HCT116 (cell line): Measurements from ENCODE around the gene GLP2R. TPM values are rescaled to one million over a fixed set of nuclear protein-coding genes. Genes with fewer than 3 reads are reported as not detected.

Source experiments
- ATAC-seq: fragments of 200-7000 bp; cut with Tn5 transposase; 2 replicates; pipeline ENCODE4 v1.9.1; 2020; ENCODE audit warnings: mild to moderate bottlenecking, moderate library complexity
- BruUV-seq: library from RNA; stranded (reverse); fragments of 400-500 nt; replicated peaks from 2 replicates; lab custom pipeline; 2021; lab: Mats Ljungman, UMichigan
- CTCF ChIA-PET: fragments of 300-600 bp; sonication (Branson Sonifier 250); formaldehyde crosslinking; loops from one replicate; lab custom pipeline; 2021; ENCODE audit warnings: antibody characterized with exemption; lab: Charles Lee
- POLR2A ChIA-PET: fragments of 300-600, 350-600 bp; sonication (Branson Sonifier 250); formaldehyde crosslinking; loops from one replicate; lab custom pipeline; 2021; ENCODE audit warnings: antibody characterized with exemption; lab: Charles Lee
- RAD21 ChIA-PET, 2 experiments: fragments of 300-600 bp; sonication (Branson Sonifier 250); formaldehyde crosslinking; loops; one replicate each; lab custom pipeline; 2023; ENCODE audit warnings: low total read pairs in 2 of 2; ENCODE audit not compliant: uncharacterized antibody in 2 of 2, unreplicated experiment in 2 of 2, low non-redundant PET in 1 of 2; lab: Charles Lee
- DNase-seq: peaks from one replicate; pipeline ENCODE4 v3.0.0-alpha.2; 2010; ENCODE audit warnings: low read depth, low spot score
- H2AFZ ChIP-seq: fragments of 200-600 bp; shearing (Covaris generic), sonication (generic); 2 replicates; pipeline ENCODE4 v1.6.1; 2017; ENCODE audit warnings: low read depth, mixed run types, mixed read lengths, antibody characterized with exemption, low read length; ENCODE audit not compliant: poor library complexity, severe bottlenecking
- H3K27ac ChIP-seq: 2 replicates; pipeline ENCODE4 v1.5.1; 2012; ENCODE audit warnings: low read depth, low read length
- H3K27me3 ChIP-seq: fragments of 200-600 bp; sonication (generic); 2 replicates; pipeline ENCODE4 v1.6.1; 2016; ENCODE audit warnings: mixed run types, low read length, mixed read lengths; ENCODE audit not compliant: insufficient read depth
- H3K36me3 ChIP-seq, 2 experiments: fragments of 200-500 bp in 1 of 2; fragments of 200-600 bp in 1 of 2; sonication (Bioruptor generic) in 1 of 2; sonication (generic) in 1 of 2; 2 replicates each; pipeline versions ENCODE4 v1.5.1 to v1.6.1; 2014 to 2016; ENCODE audit warnings: low read length in 2 of 2, inconsistent platforms in 1 of 2, mixed read lengths in 1 of 2, mixed run types in 1 of 2; ENCODE audit not compliant: insufficient read depth in 2 of 2, control insufficient read depth in 1 of 2
- H3K4me1 ChIP-seq, 2 experiments: fragments of 200-600 bp in 1 of 2; sonication (generic) in 1 of 2; 2 replicates each; pipeline versions ENCODE4 v1.5.1 to v1.6.1; 2012 to 2017; ENCODE audit warnings: low read length in 2 of 2, inconsistent platforms in 1 of 2, mild to moderate bottlenecking in 1 of 2, mixed read lengths in 1 of 2, mixed run types in 1 of 2, moderate library complexity in 1 of 2; ENCODE audit not compliant: insufficient read depth in 2 of 2, control insufficient read depth in 1 of 2
- H3K4me2 ChIP-seq: fragments of 200-600 bp; sonication (generic); 2 replicates; pipeline ENCODE4 v1.6.1; 2017; ENCODE audit warnings: mixed run types, low read length, mixed read lengths
- H3K4me3 ChIP-seq, 2 experiments: fragments of 200-600 bp in 1 of 2; sonication (generic) in 1 of 2; replicated peaks in 1 of 2; 2 replicates each; pipeline ENCODE4 v1.5.1; 2011 to 2016; ENCODE audit warnings: low read length in 2 of 2, control low read depth in 1 of 2, low read depth in 1 of 2, mild to moderate bottlenecking in 1 of 2, mixed read lengths in 1 of 2, mixed run types in 1 of 2
- H3K79me2 ChIP-seq: fragments of 200-600 bp; sonication (generic); 2 replicates; pipeline ENCODE4 v1.6.1; 2017; ENCODE audit warnings: mild to moderate bottlenecking, mixed run types, low read length, moderate library complexity, mixed read lengths; ENCODE audit not compliant: insufficient read depth
- H3K9ac ChIP-seq: fragments of 200-600 bp; sonication (generic); 2 replicates; pipeline ENCODE4 v1.6.1; 2016; ENCODE audit warnings: low read length, mixed read lengths
- H3K9me2 ChIP-seq: fragments of 200-600 bp; sonication (generic), shearing (Covaris generic); 2 replicates; pipeline ENCODE4 v1.6.1; 2017; ENCODE audit warnings: mixed run types, mild to moderate bottlenecking, moderate library complexity; ENCODE audit not compliant: insufficient read depth
- H3K9me3 ChIP-seq, 2 experiments: fragments of 200-500 bp in 1 of 2; fragments of 200-600 bp in 1 of 2; sonication (Bioruptor generic) in 1 of 2; sonication (generic) in 1 of 2; 2 replicates each; pipeline ENCODE4 v1.6.1; 2014 to 2017; ENCODE audit warnings: low read length in 2 of 2, mixed read lengths in 2 of 2, inconsistent platforms in 1 of 2, low read depth in 1 of 2, mild to moderate bottlenecking in 1 of 2, mixed run types in 1 of 2, moderate library complexity in 1 of 2; ENCODE audit not compliant: control insufficient read depth in 1 of 2, insufficient read depth in 1 of 2
- H4K20me1 ChIP-seq: fragments of 200-600 bp; sonication (generic), shearing (Covaris generic); 2 replicates; pipeline ENCODE4 v1.6.1; 2017; ENCODE audit warnings: mixed run types, mild to moderate bottlenecking, moderate library complexity; ENCODE audit not compliant: insufficient read depth
- CBX3 ChIP-seq: IDR thresholded peaks from 2 replicates; pipeline ENCODE4 v1.6.1; 2012; ENCODE audit warnings: low read depth
- ELF1 ChIP-seq: IDR thresholded peaks from 2 replicates; pipeline ENCODE4 v1.6.1; 2012; ENCODE audit warnings: low read depth, borderline replicate concordance
- EZH2 ChIP-seq: fragments of 200-600 bp; sonication (generic); IDR thresholded peaks from 2 replicates; pipeline ENCODE4 v1.6.1; 2017; ENCODE audit warnings: antibody characterized with exemption, mixed run types
- EZH2phosphoT487 ChIP-seq: fragments of 200-600 bp; IDR thresholded peaks from 2 replicates; pipeline ENCODE4 v1.6.1; 2018; ENCODE audit warnings: antibody characterized with exemption, borderline replicate concordance
- FOSL1 ChIP-seq: IDR thresholded peaks from 2 replicates; pipeline ENCODE4 v1.6.1; 2012; ENCODE audit warnings: low read depth
- JUND ChIP-seq: IDR thresholded peaks from 2 replicates; pipeline ENCODE4 v1.6.1; 2012
- POLR2AphosphoS5 ChIP-seq: IDR thresholded peaks from 2 replicates; pipeline ENCODE4 v1.6.1; 2011; ENCODE audit warnings: mild to moderate bottlenecking, low read depth, low read length, moderate library complexity
- RAD21 ChIP-seq: IDR thresholded peaks from 2 replicates; pipeline ENCODE4 v1.6.1; 2012; ENCODE audit warnings: low read depth, mild to moderate bottlenecking
- SIN3A ChIP-seq: IDR thresholded peaks from 2 replicates; pipeline ENCODE4 v1.6.1; 2012; ENCODE audit warnings: low read depth
- SP1 ChIP-seq: IDR thresholded peaks from 2 replicates; pipeline ENCODE4 v1.6.1; 2012; ENCODE audit warnings: low read depth
- YY1 ChIP-seq: IDR thresholded peaks from 2 replicates; pipeline ENCODE4 v1.6.1; 2011; ENCODE audit warnings: low read length, low read depth, moderate library complexity, mild to moderate bottlenecking; ENCODE audit not compliant: insufficient replicate concordance; ENCODE audit errors: extremely low read depth
- ZFX ChIP-seq: fragments of 450-650 bp; IDR thresholded peaks from 2 replicates; pipeline ENCODE4 v1.6.1; 2017
- ZNF274 ChIP-seq: fragments of 200-500 bp; sonication (Bioruptor generic); IDR thresholded peaks from 2 replicates; pipeline ENCODE4 v1.6.1; 2014; ENCODE audit warnings: mild to moderate bottlenecking, low read depth, low read length, inconsistent platforms
- intact Hi-C: fragments of 100-400 bp; cut with micrococcal nuclease; formaldehyde crosslinking; loops from 2 replicates; pipeline ENCODE4 v1.10.0; 2022
- total RNA-seq: library from RNA; stranded (reverse); gene quantifications from one replicate; pipeline ENCODE4 v1.2.1, GENCODE V29; 2021; ENCODE audit not compliant: unreplicated experiment
- TF ChIP-seq, protein P1 (sequence below): IDR thresholded peaks from 2 replicates; pipeline ENCODE4 v1.6.1; 2012
- TF ChIP-seq, protein P2 (sequence below): IDR thresholded peaks from 2 replicates; pipeline ENCODE4 v1.6.1; 2011; ENCODE audit warnings: mild to moderate bottlenecking, low read length, moderate library complexity; ENCODE audit not compliant: insufficient replicate concordance; ENCODE audit errors: extremely low read depth
- TF ChIP-seq, protein P3 (sequence below): IDR thresholded peaks from 2 replicates; pipeline ENCODE4 v1.6.1; 2012
- TF ChIP-seq, protein P4 (sequence below): IDR thresholded peaks from 2 replicates; pipeline ENCODE4 v1.6.1; 2012; ENCODE audit warnings: low read depth

Gene GLP2R
- total RNA-seq, 1 experiment from 2014 or later: not detected

DNA sequence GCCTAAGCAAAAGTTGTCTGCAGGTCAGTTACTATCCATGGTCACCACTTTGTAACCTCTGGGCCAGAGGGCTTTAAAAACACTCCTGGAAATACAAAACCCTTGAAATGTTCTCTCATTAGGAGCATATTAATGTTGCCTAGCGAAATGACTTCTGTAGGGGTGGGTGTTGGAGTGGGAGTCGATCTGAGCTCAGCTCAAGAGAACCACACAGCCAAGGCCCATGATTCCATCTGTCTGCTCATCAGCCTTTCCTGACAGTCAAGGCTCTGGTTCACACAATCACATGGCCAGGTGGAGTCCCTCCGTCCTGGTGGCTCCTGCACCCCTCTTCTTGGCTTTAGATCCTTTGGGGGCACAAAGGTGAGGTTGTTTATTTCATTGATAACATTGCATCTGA, 52.6 kb downstream of the GLP2R start:
- Histone ChIP-seq H3K4me2 (no peak overlapping the region), H3K27ac (no peak overlapping the region), H3K9ac (no peak overlapping the region), H3K36me3 (no peaks in the 10 kb centered on the region), H3K4me1 (peaks cover 0 to 19% of the 10 kb centered on the region in 2 experiments; a peak in 2 of 4 replicates)
- DNase-seq (no peak), ATAC-seq (no peak)
- CTCF ChIA-PET: interaction anchor here (1.2 to 1.8 kb wide), 2 partner anchors 11 to 14 kb away, joined by 5 to 9 read pairs; no protein-coding TSS in a partner anchor
- BruUV-seq: no TSS peak
- intact Hi-C loops: no loop called here
- no peak for TF ChIP-seq YY1
- TF ChIP-seq FOSL1: no peak
- no peak for TF ChIP-seq ZFX
- TF ChIP-seq, protein P1, sequence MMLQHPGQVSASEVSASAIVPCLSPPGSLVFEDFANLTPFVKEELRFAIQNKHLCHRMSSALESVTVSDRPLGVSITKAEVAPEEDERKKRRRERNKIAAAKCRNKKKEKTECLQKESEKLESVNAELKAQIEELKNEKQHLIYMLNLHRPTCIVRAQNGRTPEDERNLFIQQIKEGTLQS: no peak
- no peak for TF ChIP-seq ELF1
- TF ChIP-seq ZNF274: no peak
- TF ChIP-seq JUND: no peak
- TF ChIP-seq, protein P2, sequence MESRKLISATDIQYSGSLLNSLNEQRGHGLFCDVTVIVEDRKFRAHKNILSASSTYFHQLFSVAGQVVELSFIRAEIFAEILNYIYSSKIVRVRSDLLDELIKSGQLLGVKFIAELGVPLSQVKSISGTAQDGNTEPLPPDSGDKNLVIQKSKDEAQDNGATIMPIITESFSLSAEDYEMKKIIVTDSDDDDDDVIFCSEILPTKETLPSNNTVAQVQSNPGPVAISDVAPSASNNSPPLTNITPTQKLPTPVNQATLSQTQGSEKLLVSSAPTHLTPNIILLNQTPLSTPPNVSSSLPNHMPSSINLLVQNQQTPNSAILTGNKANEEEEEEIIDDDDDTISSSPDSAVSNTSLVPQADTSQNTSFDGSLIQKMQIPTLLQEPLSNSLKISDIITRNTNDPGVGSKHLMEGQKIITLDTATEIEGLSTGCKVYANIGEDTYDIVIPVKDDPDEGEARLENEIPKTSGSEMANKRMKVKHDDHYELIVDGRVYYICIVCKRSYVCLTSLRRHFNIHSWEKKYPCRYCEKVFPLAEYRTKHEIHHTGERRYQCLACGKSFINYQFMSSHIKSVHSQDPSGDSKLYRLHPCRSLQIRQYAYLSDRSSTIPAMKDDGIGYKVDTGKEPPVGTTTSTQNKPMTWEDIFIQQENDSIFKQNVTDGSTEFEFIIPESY: no peak
- no peak for TF ChIP-seq EZH2
- TF ChIP-seq RAD21: no peak
- TF ChIP-seq, protein P3, sequence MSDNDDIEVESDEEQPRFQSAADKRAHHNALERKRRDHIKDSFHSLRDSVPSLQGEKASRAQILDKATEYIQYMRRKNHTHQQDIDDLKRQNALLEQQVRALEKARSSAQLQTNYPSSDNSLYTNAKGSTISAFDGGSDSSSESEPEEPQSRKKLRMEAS: no peak
- TF ChIP-seq SP1: no peak
- no peak for TF ChIP-seq POLR2AphosphoS5
- TF ChIP-seq SIN3A: no peak
- no peak for TF ChIP-seq EZH2phosphoT487
- no peak for TF ChIP-seq CBX3
- TF ChIP-seq, protein P4, sequence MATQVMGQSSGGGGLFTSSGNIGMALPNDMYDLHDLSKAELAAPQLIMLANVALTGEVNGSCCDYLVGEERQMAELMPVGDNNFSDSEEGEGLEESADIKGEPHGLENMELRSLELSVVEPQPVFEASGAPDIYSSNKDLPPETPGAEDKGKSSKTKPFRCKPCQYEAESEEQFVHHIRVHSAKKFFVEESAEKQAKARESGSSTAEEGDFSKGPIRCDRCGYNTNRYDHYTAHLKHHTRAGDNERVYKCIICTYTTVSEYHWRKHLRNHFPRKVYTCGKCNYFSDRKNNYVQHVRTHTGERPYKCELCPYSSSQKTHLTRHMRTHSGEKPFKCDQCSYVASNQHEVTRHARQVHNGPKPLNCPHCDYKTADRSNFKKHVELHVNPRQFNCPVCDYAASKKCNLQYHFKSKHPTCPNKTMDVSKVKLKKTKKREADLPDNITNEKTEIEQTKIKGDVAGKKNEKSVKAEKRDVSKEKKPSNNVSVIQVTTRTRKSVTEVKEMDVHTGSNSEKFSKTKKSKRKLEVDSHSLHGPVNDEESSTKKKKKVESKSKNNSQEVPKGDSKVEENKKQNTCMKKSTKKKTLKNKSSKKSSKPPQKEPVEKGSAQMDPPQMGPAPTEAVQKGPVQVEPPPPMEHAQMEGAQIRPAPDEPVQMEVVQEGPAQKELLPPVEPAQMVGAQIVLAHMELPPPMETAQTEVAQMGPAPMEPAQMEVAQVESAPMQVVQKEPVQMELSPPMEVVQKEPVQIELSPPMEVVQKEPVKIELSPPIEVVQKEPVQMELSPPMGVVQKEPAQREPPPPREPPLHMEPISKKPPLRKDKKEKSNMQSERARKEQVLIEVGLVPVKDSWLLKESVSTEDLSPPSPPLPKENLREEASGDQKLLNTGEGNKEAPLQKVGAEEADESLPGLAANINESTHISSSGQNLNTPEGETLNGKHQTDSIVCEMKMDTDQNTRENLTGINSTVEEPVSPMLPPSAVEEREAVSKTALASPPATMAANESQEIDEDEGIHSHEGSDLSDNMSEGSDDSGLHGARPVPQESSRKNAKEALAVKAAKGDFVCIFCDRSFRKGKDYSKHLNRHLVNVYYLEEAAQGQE: no peak
- TF ChIP-seq, all 23 proteins: peak for 0
- peaks cover 3 to 9% of the 10 kb centered on the region in 2 experiments; a peak in 3 of 4 replicates for H3K9me3 ChIP-seq
- POLR2A ChIA-PET: no interaction called here
- H3K4me3 ChIP-seq: no peak overlapping the region
- no peaks in the 10 kb centered on the region for H4K20me1 ChIP-seq
- H3K79me2 ChIP-seq: no peaks in the 10 kb centered on the region
- no peaks in the 10 kb centered on the region for H3K27me3 ChIP-seq
- no peaks in the 10 kb centered on the region for H3K9me2 ChIP-seq
- H2AFZ ChIP-seq: no peak overlapping the region
- RAD21 ChIA-PET: no interaction called here
